ENCODE data around the gene MON2. TPM values are rescaled to one million over a fixed set of nuclear protein-coding genes. Genes with fewer than 3 reads are reported as not detected.
"Not testable (repeated sequence)": the region's sequence is repeated elsewhere in the genome, so short reads cannot be mapped to it uniquely, and the experiment has no call there.

Gene MON2
- total RNA-seq, 2 experiments from 2014 or later, result 29.2 to 29.8 TPM

- no peak overlapping the region for H3K4me3 Mint-ChIP-seq
- no peaks in the 10 kb centered on the region for H3K36me3 Mint-ChIP-seq (ENCODE audit: low read depth)
- no peaks in the 10 kb centered on the region for H3K4me1 Mint-ChIP-seq (ENCODE audit: low read depth)
- H3K27ac Mint-ChIP-seq, result no peak overlapping the region
- CTCF ChIA-PET, result no interaction called here
- intact Hi-C loops (cut with micrococcal nuclease), result no loop called here
- no peak for DNase-seq
- H3K27me3 Mint-ChIP-seq (ENCODE audit: low read depth), result peaks cover 3% of the 10 kb centered on the region
- H3K9me3 Mint-ChIP-seq, result peaks cover 7% of the 10 kb centered on the region
Observed at GRCh38 chr12:62458626-62459025, 8.0 kb upstream of the MON2 start.

DNA sequence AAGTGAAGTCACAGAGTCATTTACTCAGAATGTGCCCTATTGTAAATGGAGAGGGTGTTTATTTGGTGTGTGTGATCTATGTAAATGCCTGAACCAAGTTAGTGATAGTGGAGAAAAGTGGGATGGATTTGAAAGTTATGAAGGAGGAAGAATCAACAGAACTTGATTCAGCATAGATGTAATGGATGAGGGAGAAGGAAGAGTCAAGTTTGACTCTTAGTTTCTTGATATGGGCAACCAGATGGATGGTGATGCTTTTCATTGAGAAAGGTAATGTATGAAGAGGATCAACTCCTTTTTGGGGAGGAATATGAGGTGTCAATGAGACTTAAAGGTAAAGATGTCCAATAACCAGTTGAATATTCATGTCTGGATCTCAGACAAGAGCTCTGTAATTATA is 6.7 kb upstream of the MON2 start:
- Mint-ChIP-seq H3K4me1 (ENCODE audit: low read depth) (no peaks in the 10 kb centered on the region), H3K27me3 (ENCODE audit: low read depth) (peaks cover 3% of the 10 kb centered on the region), H3K4me3 (no peak overlapping the region), H3K27ac (no peak overlapping the region), H3K9me3 (peaks cover 10% of the 10 kb centered on the region), H3K36me3 (ENCODE audit: low read depth) (no peaks in the 10 kb centered on the region)
- DNase-seq, result no peak
- intact Hi-C loops (cut with micrococcal nuclease), result no loop called here
- CTCF ChIA-PET, result no interaction called here

GRCh38 chr12:62461171-62461837 is 5.3 kb upstream of the MON2 start:
- intact Hi-C loops (cut with micrococcal nuclease), result not testable (repeated sequence)
- CTCF ChIA-PET, result interaction anchor here (0.6 kb wide), 1 partner anchor 36 kb away, joined by 3 read pairs; no protein-coding TSS in a partner anchor

GRCh38 chr12:62463252-62463651 is 3.4 kb upstream of the MON2 start:
- H3K9me3 Mint-ChIP-seq; intact Hi-C loops (cut with micrococcal nuclease); H3K4me1 Mint-ChIP-seq (ENCODE audit: low read depth); DNase-seq; H3K4me3 Mint-ChIP-seq; H3K27me3 Mint-ChIP-seq (ENCODE audit: low read depth); H3K27ac Mint-ChIP-seq; CTCF ChIA-PET; H3K36me3 Mint-ChIP-seq (ENCODE audit: low read depth): not testable (repeated sequence)

More at GRCh38 chr12:62461171-62461837, 5.3 kb upstream of the MON2 start:
- H3K27ac Mint-ChIP-seq; H3K36me3 Mint-ChIP-seq (ENCODE audit: low read depth); H3K27me3 Mint-ChIP-seq (ENCODE audit: low read depth); H3K9me3 Mint-ChIP-seq; H3K4me3 Mint-ChIP-seq; H3K4me1 Mint-ChIP-seq (ENCODE audit: low read depth); DNase-seq: not testable (repeated sequence)

- H3K9me3 Mint-ChIP-seq, result peaks cover 7% of the 10 kb centered on the region
- intact Hi-C loops (cut with micrococcal nuclease), result loop anchor here (1.0 to 2.0 kb wide), 5 partner anchors 28 to 1313 kb away; partner anchors contain the start of genes RXYLT1 and USP15
- peak; percentile 44 for DNase-seq
- H3K4me3 Mint-ChIP-seq, result peak overlapping the region; percentile 74
- no peaks in the 10 kb centered on the region for H3K27me3 Mint-ChIP-seq (ENCODE audit: low read depth)
- H3K27ac Mint-ChIP-seq, result peak overlapping the region; percentile 85
- CTCF ChIA-PET, result interaction anchor here (0.6 to 4.1 kb wide), 5 partner anchors 15 to 328 kb away, joined by 3 to 24 read pairs (median 3); no protein-coding TSS in a partner anchor
- peaks cover 15% of the 10 kb centered on the region for H3K4me1 Mint-ChIP-seq (ENCODE audit: low read depth)
- peaks cover 2% of the 10 kb centered on the region for H3K36me3 Mint-ChIP-seq (ENCODE audit: low read depth)
Observed at GRCh38 chr12:62466018-62466593, 520 bp upstream of the MON2 start.

DNA sequence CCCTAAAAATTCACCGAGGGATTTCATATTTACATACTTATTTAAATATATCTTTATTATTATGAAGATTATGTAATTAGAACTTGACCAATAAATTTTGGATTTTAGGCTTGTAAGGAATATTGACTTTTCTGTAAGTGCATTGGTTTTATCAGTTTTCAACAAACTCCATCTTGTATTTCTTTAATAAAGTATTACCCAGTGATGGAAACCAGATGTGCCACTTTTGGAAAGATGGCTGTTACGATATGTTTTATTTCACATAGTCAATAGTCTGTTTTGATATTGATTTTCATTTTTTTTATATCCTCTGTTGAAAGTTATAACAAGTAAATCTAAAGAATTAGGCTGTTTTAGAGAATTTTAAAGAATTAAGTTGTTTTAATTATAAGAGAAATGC is 1.8 kb downstream of the MON2 start:
- no peak overlapping the region for H3K27ac Mint-ChIP-seq
- intact Hi-C loops (cut with micrococcal nuclease), result loop anchor here (2.0 kb wide), 1 partner anchor 16 kb away; no protein-coding TSS in a partner anchor
- peaks cover 5% of the 10 kb centered on the region for H3K9me3 Mint-ChIP-seq
- CTCF ChIA-PET, result interaction anchor here (1.0 to 4.1 kb wide), 2 partner anchors 20 to 33 kb away, joined by 3 to 24 read pairs; no protein-coding TSS in a partner anchor
- DNase-seq, result no peak
- H3K27me3 Mint-ChIP-seq (ENCODE audit: low read depth), result no peaks in the 10 kb centered on the region
- peak overlapping the region; percentile 25 for H3K4me3 Mint-ChIP-seq
- H3K36me3 Mint-ChIP-seq (ENCODE audit: low read depth), result peaks cover 2% of the 10 kb centered on the region
- H3K4me1 Mint-ChIP-seq (ENCODE audit: low read depth), result peaks cover 15% of the 10 kb centered on the region

DNA sequence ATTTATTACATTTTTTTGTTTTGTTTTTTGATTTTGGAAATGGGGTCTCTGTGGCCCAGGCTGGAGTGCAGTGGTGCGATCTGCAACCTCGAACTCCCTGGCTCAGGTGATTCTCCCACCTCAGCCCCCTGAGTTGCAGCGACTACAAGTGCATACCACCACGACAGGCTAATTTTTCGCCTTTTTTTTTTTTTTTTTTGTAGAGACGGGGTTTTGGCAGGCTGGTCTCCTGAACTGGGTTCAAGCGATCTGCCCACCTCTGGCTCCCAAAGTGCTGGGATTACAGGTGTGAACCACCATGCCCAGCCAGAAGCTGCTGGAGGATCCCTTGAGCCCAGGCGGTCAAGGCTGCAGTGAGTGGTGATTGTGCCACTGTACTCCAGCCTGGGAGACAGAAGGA is 2.3 kb downstream of the MON2 start:
- H3K27me3 Mint-ChIP-seq (ENCODE audit: low read depth), result no peaks in the 10 kb centered on the region
- no peaks in the 10 kb centered on the region for H3K9me3 Mint-ChIP-seq
- CTCF ChIA-PET, result interaction anchor here (1.0 to 4.1 kb wide), 2 partner anchors 19 to 33 kb away, joined by 3 to 24 read pairs; no protein-coding TSS in a partner anchor
- no peak overlapping the region for H3K27ac Mint-ChIP-seq
- H3K4me3 Mint-ChIP-seq, result no peak overlapping the region
- H3K4me1 Mint-ChIP-seq (ENCODE audit: low read depth), result peaks cover 17% of the 10 kb centered on the region
- intact Hi-C loops (cut with micrococcal nuclease), result loop anchor here (2.0 kb wide), 1 partner anchor 16 kb away; no protein-coding TSS in a partner anchor
- no peak for DNase-seq
- H3K36me3 Mint-ChIP-seq (ENCODE audit: low read depth), result peaks cover 4% of the 10 kb centered on the region

DNA sequence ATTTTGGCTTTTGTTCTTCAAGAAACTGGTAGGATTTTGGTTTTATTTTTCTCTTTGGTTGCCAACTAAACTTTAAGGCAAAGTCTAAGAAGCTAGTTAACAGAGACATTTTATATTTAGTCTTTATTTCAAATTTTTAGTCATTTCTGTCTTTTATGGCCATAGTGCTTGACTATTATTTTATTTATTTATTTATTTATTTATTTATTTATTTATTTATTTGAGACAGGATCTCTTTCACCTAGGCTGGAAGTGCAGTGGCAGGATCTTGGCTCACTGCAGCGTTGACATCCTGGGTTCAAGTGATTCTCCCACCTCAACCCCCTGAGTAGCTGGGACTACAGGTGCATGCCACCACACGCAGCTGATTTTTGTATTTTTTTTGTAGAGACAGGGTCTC is 3.1 kb downstream of the MON2 start:
- intact Hi-C loops (cut with micrococcal nuclease), result loop anchor here (2.0 kb wide), 1 partner anchor 15 kb away; no protein-coding TSS in a partner anchor
- H3K4me1 Mint-ChIP-seq (ENCODE audit: low read depth), result peaks cover 19% of the 10 kb centered on the region
- CTCF ChIA-PET, result interaction anchor here (1.1 kb wide), 1 partner anchor 32 kb away, joined by 3 read pairs; no protein-coding TSS in a partner anchor

GRCh38 chr12:62471734-62472133 is 5.1 kb downstream of the MON2 start:
- H3K36me3 Mint-ChIP-seq (ENCODE audit: low read depth), result peaks cover 5% of the 10 kb centered on the region
- intact Hi-C loops (cut with micrococcal nuclease), result no loop called here
- no peak overlapping the region for H3K27ac Mint-ChIP-seq
- no peak overlapping the region for H3K4me3 Mint-ChIP-seq
- no peaks in the 10 kb centered on the region for H3K27me3 Mint-ChIP-seq (ENCODE audit: low read depth)
- peaks cover 24% of the 10 kb centered on the region for H3K4me1 Mint-ChIP-seq (ENCODE audit: low read depth)
- H3K9me3 Mint-ChIP-seq, result no peaks in the 10 kb centered on the region
- DNase-seq, result no peak
- CTCF ChIA-PET, result no interaction called here

More for the DNA sequence above, 3.1 kb downstream of the MON2 start:
- Mint-ChIP-seq H3K27ac (no peak overlapping the region), H3K27me3 (ENCODE audit: low read depth) (no peaks in the 10 kb centered on the region), H3K9me3 (no peaks in the 10 kb centered on the region), H3K36me3 (ENCODE audit: low read depth) (peaks cover 5% of the 10 kb centered on the region), H3K4me3 (no peak overlapping the region)
- DNase-seq, result no peak

DNA sequence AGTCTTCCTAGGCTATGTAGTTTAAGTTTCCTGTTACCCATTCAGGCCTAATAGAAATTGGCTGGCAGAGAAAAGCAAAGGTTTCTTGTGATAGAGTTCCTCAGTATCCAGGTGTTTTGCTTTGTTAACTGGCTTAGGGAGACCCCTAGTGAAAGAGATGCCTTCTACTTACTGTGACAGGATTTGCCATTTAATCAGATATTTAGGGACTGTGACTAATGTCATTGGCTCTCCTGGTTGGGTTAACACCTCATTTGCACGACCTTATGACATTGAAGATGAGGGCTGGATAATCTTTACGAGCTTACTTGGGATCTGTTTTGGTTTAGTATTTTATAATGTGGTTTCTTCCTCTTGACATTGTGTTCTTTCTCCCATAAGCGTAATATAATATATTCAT is 5.8 kb downstream of the MON2 start:
- CTCF ChIA-PET, result no interaction called here
- intact Hi-C loops (cut with micrococcal nuclease), result no loop called here
- H3K27me3 Mint-ChIP-seq (ENCODE audit: low read depth), result no peaks in the 10 kb centered on the region

GRCh38 chr12:62481843-62482540 is 15.4 kb downstream of the MON2 start:
- intact Hi-C loops (cut with micrococcal nuclease), result no loop called here
- Mint-ChIP-seq H3K4me1 (ENCODE audit: low read depth) (peaks cover 27% of the 10 kb centered on the region), H3K27me3 (ENCODE audit: low read depth) (no peaks in the 10 kb centered on the region), H3K4me3 (no peak overlapping the region), H3K36me3 (ENCODE audit: low read depth) (peaks cover 21% of the 10 kb centered on the region), H3K27ac (no peak overlapping the region), H3K9me3 (no peaks in the 10 kb centered on the region)
- CTCF ChIA-PET, result interaction anchor here (1.0 kb wide), 1 partner anchor 16 kb away, joined by 3 read pairs; no protein-coding TSS in a partner anchor
- no peak for DNase-seq

More for the DNA sequence above, 5.8 kb downstream of the MON2 start:
- Mint-ChIP-seq H3K4me1 (ENCODE audit: low read depth) (peaks cover 24% of the 10 kb centered on the region), H3K9me3 (no peaks in the 10 kb centered on the region), H3K4me3 (no peak overlapping the region), H3K36me3 (ENCODE audit: low read depth) (peaks cover 5% of the 10 kb centered on the region), H3K27ac (no peak overlapping the region)
- no peak for DNase-seq

DNA sequence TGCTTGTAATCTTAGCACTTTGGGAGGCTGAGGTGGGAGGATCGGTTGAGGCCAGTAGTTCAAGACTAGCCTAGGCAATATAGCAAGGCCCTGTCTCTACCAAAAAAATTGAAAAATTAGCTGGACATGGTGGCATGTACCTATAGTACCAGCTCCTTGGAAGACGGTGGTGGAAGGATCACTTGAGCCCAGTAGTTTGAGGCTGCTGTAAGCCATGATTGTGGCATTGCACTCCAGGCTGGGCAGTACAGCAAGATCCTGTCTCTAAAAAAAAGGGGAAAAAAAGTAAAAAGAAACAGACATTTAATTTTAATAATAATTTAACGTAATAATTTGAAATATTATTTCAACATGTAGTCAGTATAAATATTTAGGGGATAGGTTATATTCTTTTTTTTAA is 16.1 kb downstream of the MON2 start:
- Mint-ChIP-seq H3K9me3 (no peaks in the 10 kb centered on the region), H3K4me1 (ENCODE audit: low read depth) (peaks cover 23% of the 10 kb centered on the region), H3K27ac (no peak overlapping the region), H3K36me3 (ENCODE audit: low read depth) (peaks cover 21% of the 10 kb centered on the region), H3K4me3 (no peak overlapping the region), H3K27me3 (ENCODE audit: low read depth) (no peaks in the 10 kb centered on the region)
- intact Hi-C loops (cut with micrococcal nuclease), result no loop called here
- CTCF ChIA-PET, result interaction anchor here (1.0 kb wide), 1 partner anchor 17 kb away, joined by 3 read pairs; no protein-coding TSS in a partner anchor
- DNase-seq, result no peak
